Stimulated activated CD8-positive, alpha-beta memory T cell treated with anti-CD3 and anti-CD28 coated beads, Interleukin-15, amount 100 ng/mL, for 24 hours (primary cell): ENCODE measurements around the gene SLC30A7.
A peak's percentile ranks its signal among the peaks of the same experiment; 100 is the strongest.
"Not testable (repeated sequence)": the region's sequence is repeated elsewhere in the genome, so short reads cannot be mapped to it uniquely, and the experiment has no call there.

Experiments used
- DNase-seq: peaks from one replicate; pipeline ENCODE4 v3.0.0-alpha.2; 2020; ENCODE audit warnings: low read depth

SLC30A7 gene

DNA sequence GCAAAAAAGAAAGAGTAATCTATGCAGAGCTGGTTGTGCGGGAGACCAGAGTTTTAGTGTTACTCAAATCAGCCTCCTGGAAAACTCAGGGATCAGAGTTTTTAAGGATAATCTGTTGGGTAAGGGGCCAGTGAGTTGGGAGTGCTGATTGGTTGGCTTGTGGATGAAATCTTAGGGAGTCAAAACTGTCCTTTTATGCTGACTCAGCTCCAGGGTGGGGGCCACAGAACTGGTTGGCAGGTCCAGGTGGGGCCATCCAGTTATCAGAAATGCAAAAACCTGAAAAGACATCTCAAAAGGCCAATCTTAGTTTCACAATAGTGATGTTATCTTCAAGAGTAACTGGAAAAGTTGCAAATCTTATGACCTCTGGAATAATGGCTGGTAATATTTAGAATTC is 4.5 kb upstream of the SLC30A7 start:
- no peak for DNase-seq

DNA sequence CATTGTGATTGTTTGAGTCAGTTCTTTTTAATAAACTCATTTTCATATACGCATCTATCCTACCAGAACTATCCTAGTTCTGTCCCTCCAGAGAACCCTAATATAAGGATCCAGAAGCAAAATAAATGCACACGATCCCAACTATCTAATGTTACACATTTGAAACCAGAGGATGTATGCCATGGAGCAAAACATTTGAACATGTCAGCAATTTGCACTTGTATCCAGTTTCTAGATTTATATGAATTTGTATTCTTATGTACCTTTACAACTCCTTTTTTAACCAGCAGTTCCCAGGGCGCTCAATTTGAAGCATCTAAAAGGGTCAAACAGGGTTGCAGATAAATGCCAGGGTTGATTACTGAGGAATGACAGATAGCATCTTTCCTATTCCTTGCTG is 3.3 kb upstream of the SLC30A7 start:
- no peak for DNase-seq

DNA sequence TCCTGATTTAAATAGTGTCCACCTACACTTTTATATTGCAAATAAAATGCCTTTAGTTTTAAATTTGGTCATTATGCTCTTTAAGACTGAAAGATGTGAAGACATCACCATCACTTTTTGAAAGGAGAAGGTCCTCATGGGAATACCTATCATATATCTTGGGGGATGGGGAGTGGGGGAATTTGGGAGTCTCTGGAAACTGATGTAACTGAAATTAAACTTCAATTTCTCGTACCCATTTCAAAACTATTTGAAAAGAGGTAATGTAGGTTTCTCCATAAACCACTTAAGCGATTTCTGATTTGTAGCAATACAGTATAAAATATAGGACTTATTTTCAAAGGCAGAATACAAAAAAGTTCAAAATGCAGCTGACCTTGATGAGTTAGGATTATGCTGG is 2.2 kb upstream of the SLC30A7 start:
- DNase-seq: no peak

GRCh38 chr1:100894603-100895539 is 1.0 kb upstream of the SLC30A7 start, which contains the start of gene EXTL2:
Gene EXTL2 (minus strand): TSS chr1:100894842. CDS start chr1:100888757, 6,085 bp downstream.
- DNase-seq: peak; percentile 24

- DNase-seq: peak; percentile 12
Measured at GRCh38 chr1:100896481-100896982, 642 bp downstream of the SLC30A7 start.

GRCh38 chr1:100902365-100902764 is 6.5 kb downstream of the SLC30A7 start:
- DNase-seq: no peak

DNA sequence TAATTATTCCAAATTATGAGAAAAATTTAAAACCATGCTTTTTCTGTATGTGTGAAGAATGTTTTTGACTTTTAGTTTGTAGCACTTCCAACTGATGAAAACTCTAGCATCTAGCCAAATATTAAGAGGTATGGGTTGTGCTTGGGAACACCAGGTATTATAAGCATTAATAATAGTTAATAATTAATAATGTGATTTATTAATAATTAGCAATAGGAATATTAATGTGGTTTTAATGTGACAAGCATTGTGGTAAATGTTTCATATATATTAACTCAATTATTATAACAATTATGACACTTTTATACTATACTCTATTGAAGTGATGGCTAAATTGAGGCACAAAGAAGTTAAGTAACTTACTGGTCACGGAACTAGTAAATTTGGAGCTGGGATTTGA is 7.9 kb downstream of the SLC30A7 start:
- no peak for DNase-seq

GRCh38 chr1:100904528-100904927 is 8.6 kb downstream of the SLC30A7 start:
- no peak for DNase-seq

DNA sequence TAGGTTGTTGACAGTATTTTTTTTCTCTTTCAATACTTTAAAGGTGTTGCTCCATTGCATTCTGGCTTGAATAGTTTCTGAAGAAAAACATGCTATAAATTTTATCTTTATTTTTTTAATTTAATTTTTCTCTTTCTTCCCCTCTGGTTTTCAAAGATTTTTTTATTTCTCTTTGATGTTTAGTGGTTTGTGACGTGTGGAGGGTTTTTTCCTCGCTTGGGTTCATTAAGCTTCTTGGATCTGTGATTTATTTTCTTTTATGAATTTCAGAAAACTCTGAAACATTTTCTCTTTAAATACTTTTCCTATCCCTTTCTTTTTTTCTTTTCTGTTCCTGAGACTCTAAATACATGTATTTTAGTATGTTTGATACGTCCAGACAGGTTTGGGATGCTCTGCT is 9.3 kb downstream of the SLC30A7 start:
- no peak for DNase-seq

GRCh38 chr1:100907887-100908286 is 12.0 kb downstream of the SLC30A7 start:
- no peak for DNase-seq

GRCh38 chr1:100909018-100909417 is 13.1 kb downstream of the SLC30A7 start:
- DNase-seq: no peak

- no peak for DNase-seq
Measured at GRCh38 chr1:100912019-100912418, 16.1 kb downstream of the SLC30A7 start.

- no peak for DNase-seq
Measured at GRCh38 chr1:100921110-100921706, 25.3 kb downstream of the SLC30A7 start.

GRCh38 chr1:100924212-100924611 is 28.3 kb downstream of the SLC30A7 start:
- DNase-seq: no peak

- no peak for DNase-seq
Measured at GRCh38 chr1:100924991-100925390, 29.1 kb downstream of the SLC30A7 start.

DNA sequence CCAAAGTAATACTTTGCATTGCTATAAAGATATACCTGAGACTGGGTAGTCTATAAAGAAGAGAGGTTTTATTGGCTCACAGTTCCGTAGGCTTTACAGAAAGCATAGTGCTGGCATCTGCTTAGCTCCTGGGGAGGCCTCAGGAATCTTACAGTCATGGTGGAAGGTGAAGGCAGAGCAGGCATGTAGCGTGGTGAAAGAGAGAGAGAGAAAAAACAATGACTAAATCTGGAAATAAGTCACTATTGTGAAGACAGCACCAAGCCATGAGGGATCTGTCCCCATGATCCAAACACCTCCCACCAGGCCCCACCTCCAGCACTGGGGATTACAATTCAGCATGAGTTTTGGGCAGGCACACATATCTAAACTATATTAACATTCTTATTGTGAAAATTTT is 30.4 kb downstream of the SLC30A7 start:
- no peak for DNase-seq

- DNase-seq: no peak
Measured at GRCh38 chr1:100927276-100927675, 31.4 kb downstream of the SLC30A7 start.

DNA sequence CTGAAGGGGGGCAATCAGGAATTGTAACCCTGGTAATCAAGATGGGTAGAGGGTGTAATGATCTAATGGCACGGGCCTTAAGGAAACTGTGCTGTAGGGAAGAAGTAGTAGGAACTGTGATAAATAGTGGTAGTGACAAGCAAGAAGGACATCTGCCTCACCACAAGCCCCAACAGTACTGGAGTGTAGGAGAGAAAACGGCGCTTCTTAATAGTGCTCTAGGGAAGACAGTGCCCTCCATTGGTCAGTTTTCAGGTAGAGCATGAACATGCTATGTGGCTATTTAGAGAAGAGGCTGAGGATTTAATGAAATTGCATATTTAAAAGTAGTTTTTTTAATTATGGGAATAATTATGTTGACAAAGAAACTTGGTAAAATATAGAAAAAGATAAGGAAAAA is 32.2 kb downstream of the SLC30A7 start:
- no peak for DNase-seq

- DNase-seq: no peak
Measured at GRCh38 chr1:100930494-100930893, 34.6 kb downstream of the SLC30A7 start.

- no peak for DNase-seq
Measured at GRCh38 chr1:100931716-100932115, 35.8 kb downstream of the SLC30A7 start.

DNA sequence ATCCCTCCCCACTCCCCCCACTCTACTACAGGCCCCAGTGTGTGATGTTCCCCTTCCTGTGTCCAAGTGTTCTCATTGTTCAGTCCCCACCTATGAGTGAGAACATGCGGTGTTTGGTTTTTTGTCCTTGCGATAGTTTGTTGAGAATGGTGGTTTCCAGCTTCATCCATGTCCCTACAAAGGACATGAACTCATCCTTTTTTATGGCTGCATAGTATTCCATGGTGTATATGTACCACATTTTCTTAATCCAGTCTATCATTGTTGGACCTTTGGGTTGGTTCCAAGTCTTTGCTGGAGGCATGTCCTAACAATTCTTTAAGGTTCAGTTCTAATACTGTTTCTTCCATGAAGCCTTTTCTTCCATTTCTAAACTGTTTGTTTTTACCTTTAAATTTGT is 37.7 kb downstream of the SLC30A7 start:
- not testable (repeated sequence) for DNase-seq

DNA sequence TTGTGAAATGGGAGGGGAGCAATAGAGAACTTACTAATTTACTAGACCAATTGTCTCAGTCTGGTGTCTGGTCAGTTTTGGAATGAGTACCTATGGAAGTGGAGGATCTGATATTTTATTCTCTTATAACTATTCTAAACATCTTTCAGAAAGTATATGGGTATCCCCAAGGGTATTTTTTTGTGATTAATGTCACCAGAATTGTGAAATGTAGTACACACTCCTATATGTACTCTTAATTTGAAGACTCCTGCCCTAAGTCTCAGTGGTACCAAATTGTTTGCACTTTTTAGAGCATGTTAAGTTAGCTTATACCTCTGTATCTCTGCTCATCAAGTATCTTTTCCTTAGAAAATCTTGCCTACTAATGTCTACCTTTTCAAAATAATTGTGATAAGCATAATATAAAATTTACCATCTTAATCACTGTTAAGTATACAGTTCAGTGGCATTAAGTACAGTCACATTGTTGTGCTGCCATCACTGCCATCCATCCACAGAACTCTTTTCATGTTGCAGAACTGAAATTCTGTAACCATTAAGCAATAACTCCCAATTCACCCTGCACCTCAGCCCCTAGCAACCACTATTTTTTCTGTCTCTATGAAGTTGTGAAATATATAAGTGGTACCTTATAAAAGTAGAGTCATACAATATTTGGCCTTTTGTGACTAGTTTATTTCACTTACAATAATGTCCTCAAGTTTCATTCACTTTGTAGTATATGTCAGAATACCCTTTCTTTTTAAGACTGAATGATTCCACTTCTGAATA is 40.5 kb downstream of the SLC30A7 start:
- DNase-seq: no peak
